IMR-90 (cell line): ENCODE measurements around the gene MAD2L2. TPM values are rescaled to one million over a fixed set of nuclear protein-coding genes. Genes with fewer than 3 reads are reported as not detected.

Experiments
- ATAC-seq: fragments of 200-7000 bp; cut with Tn5 transposase; 2 replicates; pipeline ENCODE4 v1.9.1; 2020; ENCODE audit warnings: low read depth, mild to moderate bottlenecking, moderate library complexity
- BruUV-seq: library from RNA; stranded (reverse); fragments of 400-500 nt; replicated peaks from 2 replicates; lab custom pipeline; 2021; lab: Mats Ljungman, UMichigan
- CTCF ChIA-PET: fragments of 300-600 bp; formaldehyde crosslinking; extraction: SDS; loops from one replicate; lab custom pipeline; 2021; ENCODE audit warnings: antibody characterized with exemption; lab: Yijun Ruan, JAX
- POLR2A ChIA-PET: fragments of 300-600 bp; sonication (Branson Sonifier 250); formaldehyde crosslinking; loops from one replicate; lab custom pipeline; 2022; ENCODE audit warnings: antibody characterized with exemption; ENCODE audit not compliant: unreplicated experiment; lab: Charles Lee
- DNase-seq: peaks from one replicate; pipeline ENCODE4 v3.0.0; 2013
- H2AFZ ChIP-seq: replicated peaks from 2 replicates; pipeline ENCODE3; 2013; ENCODE audit warnings: low read length, mild to moderate bottlenecking; ENCODE audit not compliant: poor library complexity
- H2AK5ac ChIP-seq: 2 replicates; pipeline ENCODE4 v1.6.1; 2013; ENCODE audit warnings: low read depth, low read length, inconsistent platforms
- H2AK9ac ChIP-seq: replicated peaks from 2 replicates; pipeline ENCODE3; 2013; ENCODE audit warnings: mild to moderate bottlenecking, low read depth, low read length, moderate library complexity; ENCODE audit not compliant: poor library complexity
- H2BK120ac ChIP-seq: 2 replicates; pipeline ENCODE4 v1.6.1; 2013; ENCODE audit warnings: low read depth, low read length, inconsistent platforms
- H2BK15ac ChIP-seq: 3 replicates; pipeline ENCODE4 v1.6.1; 2013; ENCODE audit warnings: low read depth, low read length, inconsistent platforms
- H2BK20ac ChIP-seq: 2 replicates; pipeline ENCODE4 v1.6.1; 2013; ENCODE audit warnings: low read depth, mild to moderate bottlenecking, inconsistent platforms, low read length, moderate library complexity
- H2BK5ac ChIP-seq: 2 replicates; pipeline ENCODE4 v1.6.1; 2013; ENCODE audit warnings: mild to moderate bottlenecking, low read depth, low read length, inconsistent platforms; ENCODE audit not compliant: poor library complexity, severe bottlenecking
- H3K14ac ChIP-seq: replicated peaks from 2 replicates; pipeline ENCODE4 v1.6.1; 2013; ENCODE audit warnings: low read depth, low read length, inconsistent platforms
- H3K18ac ChIP-seq: 2 replicates; pipeline ENCODE4 v1.6.1; 2013; ENCODE audit warnings: low read depth, low read length, control low read depth
- H3K23ac ChIP-seq: 2 replicates; pipeline ENCODE4 v1.6.1; 2013; ENCODE audit warnings: low read depth, low read length, inconsistent platforms
- H3K27ac ChIP-seq: 2 replicates; pipeline ENCODE4 v1.5.1; 2013; ENCODE audit warnings: mild to moderate bottlenecking, control low read depth, low read length; ENCODE audit not compliant: insufficient read depth
- H3K27me3 ChIP-seq: 2 replicates; pipeline ENCODE4 v1.6.1; 2013; ENCODE audit warnings: low read length; ENCODE audit not compliant: control insufficient read depth, insufficient read depth
- H3K36me3 ChIP-seq: 2 replicates; pipeline ENCODE4 v1.6.1; 2013; ENCODE audit warnings: low read length, mixed read lengths; ENCODE audit not compliant: control insufficient read depth, insufficient read depth
- H3K4ac ChIP-seq: 2 replicates; pipeline ENCODE4 v1.6.1; 2013; ENCODE audit warnings: low read depth, low read length, inconsistent platforms
- H3K4me1 ChIP-seq: 2 replicates; pipeline ENCODE4 v1.6.1; 2013; ENCODE audit warnings: low read length, mixed read lengths; ENCODE audit not compliant: control insufficient read depth, insufficient read depth
- H3K4me2 ChIP-seq: 2 replicates; pipeline ENCODE4 v1.6.1; 2013; ENCODE audit warnings: low read depth, mild to moderate bottlenecking, control low read depth, low read length, moderate library complexity
- H3K4me3 ChIP-seq: 2 replicates; pipeline ENCODE4 v1.5.1; 2013; ENCODE audit warnings: low read depth, mild to moderate bottlenecking, control low read depth, low read length, moderate library complexity; ENCODE audit not compliant: insufficient read depth
- H3K56ac ChIP-seq: 2 replicates; pipeline ENCODE4 v1.6.1; 2013; ENCODE audit warnings: low read length, inconsistent platforms; ENCODE audit not compliant: insufficient read depth; ENCODE audit errors: extremely low read depth
- H3K79me1 ChIP-seq, 2 experiments: 2 replicates each; pipeline ENCODE4 v1.6.1; 2013; ENCODE audit warnings: low read length in 2 of 2, inconsistent platforms in 1 of 2, low read depth in 1 of 2
- H3K9ac ChIP-seq: 2 replicates; pipeline ENCODE4 v1.6.1; 2013; ENCODE audit warnings: low read depth, low read length, control low read depth
- H3K9me1 ChIP-seq: 2 replicates; pipeline ENCODE4 v1.6.1; 2013; ENCODE audit warnings: low read length, inconsistent platforms; ENCODE audit not compliant: insufficient read depth
- H3K9me3 ChIP-seq: 2 replicates; pipeline ENCODE4 v1.6.1; 2013; ENCODE audit warnings: low read length; ENCODE audit not compliant: control insufficient read depth, insufficient read depth
- H4K20me1 ChIP-seq: 2 replicates; pipeline ENCODE4 v1.6.1; 2013; ENCODE audit warnings: low read length, inconsistent platforms; ENCODE audit not compliant: insufficient read depth
- H4K5ac ChIP-seq: 2 replicates; pipeline ENCODE4 v1.6.1; 2013; ENCODE audit warnings: mild to moderate bottlenecking, low read depth, low read length, control low read depth
- H4K8ac ChIP-seq, 2 experiments: 2 replicates each; pipeline ENCODE4 v1.6.1; 2013; ENCODE audit warnings: low read depth in 2 of 2, low read length in 2 of 2, control low read depth in 1 of 2, inconsistent platforms in 1 of 2
- H4K91ac ChIP-seq: 2 replicates; pipeline ENCODE4 v1.6.1; 2013; ENCODE audit warnings: low read depth, low read length, inconsistent platforms; ENCODE audit not compliant: insufficient read depth
- BHLHE40 ChIP-seq: fragments of 150-350 bp; IDR thresholded peaks from 2 replicates; pipeline ENCODE4 v1.6.1; 2016; ENCODE audit warnings: mild to moderate bottlenecking, low read depth, low read length
- CEBPB ChIP-seq: IDR thresholded peaks from 2 replicates; pipeline ENCODE4 v1.6.1; 2012; ENCODE audit warnings: low read depth, low read length, improper control_type of control experiment
- CHD1 ChIP-seq: IDR thresholded peaks from 2 replicates; pipeline ENCODE4 v1.6.1; 2012; ENCODE audit warnings: low read depth, low read length, improper control_type of control experiment
- CTCF ChIP-seq: conservative IDR thresholded peaks from 2 replicates; pipeline ENCODE4 v1.5.1; 2012; ENCODE audit warnings: mild to moderate bottlenecking, low read depth, low read length, improper control_type of control experiment
- ELK1 ChIP-seq: fragments of 150-350 bp; IDR thresholded peaks from 2 replicates; pipeline ENCODE4 v1.6.1; 2016; ENCODE audit warnings: low read depth, mild to moderate bottlenecking, low read length, moderate library complexity, borderline replicate concordance
- FOS ChIP-seq: fragments of 150-350 bp; IDR thresholded peaks from 2 replicates; pipeline ENCODE4 v1.6.1; 2016; ENCODE audit warnings: low read depth, low read length
- MAFK ChIP-seq: IDR thresholded peaks from 2 replicates; pipeline ENCODE4 v1.6.1; 2012; ENCODE audit warnings: low read depth, low read length, improper control_type of control experiment
- MAZ ChIP-seq: IDR thresholded peaks from 2 replicates; pipeline ENCODE4 v1.6.1; 2012; ENCODE audit warnings: low read depth, mild to moderate bottlenecking, low read length, improper control_type of control experiment, moderate library complexity, borderline replicate concordance
- MXI1 ChIP-seq: IDR thresholded peaks from 2 replicates; pipeline ENCODE4 v1.6.1; 2012; ENCODE audit warnings: low read depth, mild to moderate bottlenecking, low read length, moderate library complexity, borderline replicate concordance
- NFE2L2 ChIP-seq: fragments of 150-350 bp; IDR thresholded peaks from 2 replicates; pipeline ENCODE4 v1.6.1; 2016; ENCODE audit warnings: low read depth, mild to moderate bottlenecking, low read length
- POLR2A ChIP-seq: IDR thresholded peaks from 2 replicates; pipeline ENCODE4 v1.6.1; 2012; ENCODE audit warnings: mild to moderate bottlenecking, low read depth, low read length
- RAD21 ChIP-seq: IDR thresholded peaks from 2 replicates; pipeline ENCODE4 v1.6.1; 2012; ENCODE audit warnings: low read length, improper control_type of control experiment
- RCOR1 ChIP-seq: IDR thresholded peaks from 2 replicates; pipeline ENCODE4 v1.6.1; 2012; ENCODE audit warnings: mild to moderate bottlenecking, low read length, improper control_type of control experiment; ENCODE audit not compliant: insufficient replicate concordance
- RFX5 ChIP-seq: IDR thresholded peaks from 2 replicates; pipeline ENCODE4 v1.8.0; 2012; ENCODE audit warnings: low read depth, mild to moderate bottlenecking, low read length, moderate library complexity
- SMC3 ChIP-seq: fragments of 150-350 bp; IDR thresholded peaks from 2 replicates; pipeline ENCODE4 v1.6.1; 2016; ENCODE audit warnings: low read depth, mild to moderate bottlenecking, antibody characterized with exemption, low read length, moderate library complexity
- USF2 ChIP-seq: fragments of 150-350 bp; IDR thresholded peaks from 2 replicates; pipeline ENCODE4 v1.6.1; 2017; ENCODE audit warnings: mild to moderate bottlenecking, antibody characterized with exemption, low read length, low read depth
- WGBS, 2 experiments: methylation state at CpG; one replicate each; pipeline versions ENCODE4 v1.1.5 to v1.1.7; 2013; ENCODE audit warnings: missing lambda C conversion rate in 2 of 2; ENCODE audit not compliant: insufficient read length in 1 of 2; ENCODE audit errors: extremely low coverage in 2 of 2; 5-methylcytosine and 5-hydroxymethylcytosine counted together
- dilution Hi-C: fragments of 300-500 bp; cut with HindIII; formaldehyde crosslinking; loops from one replicate; pipeline ENCODE4 v1.14.3; 2018; ENCODE audit warnings: low sequenced_read_pairs; ENCODE audit not compliant: unreplicated experiment
- in situ Hi-C: fragments of 300-500 bp; cut with MboI; formaldehyde crosslinking; loops from 3 replicates; pipeline ENCODE4 v1.14.3; 2019; ENCODE audit warnings: low sequenced_read_pairs, inconsistent platforms, mixed read lengths
- intact Hi-C: fragments of 100-400 bp; cut with micrococcal nuclease; formaldehyde crosslinking; loops from 2 replicates; pipeline ENCODE4 v1.10.0; 2022
- polyA plus RNA-seq, 3 experiments: library from polyadenylated mRNA; depleted of rRNA; stranded (reverse); fragments of >200 nt; gene quantifications; 2 replicates each; pipeline ENCODE4 v1.2.3, GENCODE V29; 2012; ENCODE audit warnings: low replicate concordance in 1 of 3
- total RNA-seq: library from RNA; depleted of rRNA; stranded (reverse); fragments of >200 nt; gene quantifications from 2 replicates; pipeline ENCODE4 v1.2.3, GENCODE V29; 2012

MAD2L2 gene
- total and polyA plus RNA-seq, 2 of the 4 experiments (the other 2 are of a cell fraction), result 44.6 to 70.9 TPM

GRCh38 chr1:11643782-11644181 is 37.2 kb downstream of the MAD2L2 start:
- in situ Hi-C loops, result loop anchor here (5.0 to 10.0 kb wide), 2 partner anchors 401 to 609 kb away; no protein-coding TSS in a partner anchor
- ATAC-seq, result no peak
- intact Hi-C loops, result loop anchor here (2.0 kb wide), 1 partner anchor 165 kb away; the partner anchor contains the start of gene DISP3

More at GRCh38 chr1:11643782-11644181, 37.2 kb downstream of the MAD2L2 start:
- 38% methylated on average over 3 of the region's 5 CpGs; no CpG with 5 or more reads in 1 of the 2 experiments for WGBS, 2 experiments
- Histone ChIP-seq H3K27ac (no peak overlapping the region), H3K27me3 (peaks cover 8% of the 10 kb centered on the region; the same call in 1 of the 2 replicates), H4K20me1 (no peaks in the 10 kb centered on the region; the same call in 1 of the 2 replicates), H3K79me1 (no peaks in the 10 kb centered on the region), H3K4me1 (no peaks in the 10 kb centered on the region; the same call in 1 of the 2 replicates), H3K4me3 (no peak overlapping the region), H4K91ac (no peak overlapping the region), H3K9me1 (no peaks in the 10 kb centered on the region), H3K18ac (no peak overlapping the region), H2BK120ac (no peak overlapping the region), H4K8ac (no peak overlapping the region), H3K9me3 (no peaks in the 10 kb centered on the region), H2AK9ac (no peak overlapping the region), H2BK15ac (no peak overlapping the region), H3K4me2 (no peak overlapping the region), H2BK20ac (no peak overlapping the region), H2AK5ac (no peak overlapping the region), H2AFZ (no peak overlapping the region), H3K4ac (no peak overlapping the region), H3K14ac (no peak overlapping the region), H3K23ac (no peak overlapping the region), H3K56ac (no peak overlapping the region), H2BK5ac (no peak overlapping the region), H4K5ac (no peak overlapping the region), H3K9ac (no peak overlapping the region), H3K36me3 (no peaks in the 10 kb centered on the region)
- BruUV-seq, result no TSS peak
- TF ChIP-seq RAD21 (no peak), BHLHE40 (no peak), RFX5 (no peak), MAZ (no peak), MXI1 (no peak), NFE2L2 (no peak), SMC3 (no peak), FOS (no peak), POLR2A (no peak), RCOR1 (no peak), CHD1 (no peak), ELK1 (no peak), MAFK (no peak), CEBPB (no peak), CTCF (no peak), USF2 (no peak)
- dilution Hi-C loops, result no loop called here
- POLR2A ChIA-PET, result no interaction called here
- CTCF ChIA-PET, result interaction anchor here (1.0 to 2.7 kb wide), 3 partner anchors 403 to 606 kb away, joined by 4 to 12 read pairs (median 6); no protein-coding TSS in a partner anchor
- DNase-seq, result no peak
